Measurements from ENCODE around the gene ZSCAN18.

ZSCAN18 gene

GRCh38 chr19:58086825-58087710 lies 11.0 kb downstream of the ZSCAN18 start:
- in situ Hi-C loops (cut with MboI; ENCODE audit: low sequenced_read_pairs, unreplicated experiment): no loop called here
- TF ChIP-seq CTCF (IDR thresholded peaks at IDR 0.05; ENCODE audit: borderline replicate concordance, control extremely low read depth, extremely low read depth, insufficient read depth, missing control alignments): no peak
- no peak for DNase-seq (ENCODE audit: low spot score)

GRCh38 chr19:58085348-58085875 lies 12.6 kb downstream of the ZSCAN18 start:
- TF ChIP-seq CTCF (IDR thresholded peaks at IDR 0.05; ENCODE audit: borderline replicate concordance, control extremely low read depth, extremely low read depth, insufficient read depth, missing control alignments): no peak
- no peak for DNase-seq (ENCODE audit: low spot score)
- in situ Hi-C loops (cut with MboI; ENCODE audit: low sequenced_read_pairs, unreplicated experiment): no loop called here

GRCh38 chr19:58084596-58085347 lies 13.3 kb downstream of the ZSCAN18 start:
- TF ChIP-seq CTCF (IDR thresholded peaks at IDR 0.05; ENCODE audit: borderline replicate concordance, control extremely low read depth, extremely low read depth, insufficient read depth, missing control alignments): no peak
- DNase-seq (ENCODE audit: low spot score): no peak
- in situ Hi-C loops (cut with MboI; ENCODE audit: low sequenced_read_pairs, unreplicated experiment): no loop called here

GRCh38 chr19:58083021-58083420 lies 15.0 kb downstream of the ZSCAN18 start:
- DNase-seq (ENCODE audit: low spot score): no peak
- in situ Hi-C loops (cut with MboI; ENCODE audit: low sequenced_read_pairs, unreplicated experiment): no loop called here
- no peak for TF ChIP-seq CTCF (IDR thresholded peaks at IDR 0.05; ENCODE audit: borderline replicate concordance, control extremely low read depth, extremely low read depth, insufficient read depth, missing control alignments)

- no peak for DNase-seq (ENCODE audit: low spot score)
- no peak for TF ChIP-seq CTCF (IDR thresholded peaks at IDR 0.05; ENCODE audit: borderline replicate concordance, control extremely low read depth, extremely low read depth, insufficient read depth, missing control alignments)
- in situ Hi-C loops (cut with MboI; ENCODE audit: low sequenced_read_pairs, unreplicated experiment): no loop called here
These were observed 18.2 kb downstream of the ZSCAN18 start for GRCh38 chr19:58079792-58080191.

- no peak for DNase-seq (ENCODE audit: low spot score)
- in situ Hi-C loops (cut with MboI; ENCODE audit: low sequenced_read_pairs, unreplicated experiment): no loop called here
- no peak for TF ChIP-seq CTCF (IDR thresholded peaks at IDR 0.05; ENCODE audit: borderline replicate concordance, control extremely low read depth, extremely low read depth, insufficient read depth, missing control alignments)
These were observed 30.7 kb downstream of the ZSCAN18 start for GRCh38 chr19:58067240-58067912.

Data from GM13976 (cell line).